HuH-7 (cell line): ENCODE measurements around the gene BTN3A1.

Source experiments
- DNase-seq: peaks from one replicate; pipeline ENCODE4 v3.0.0; 2011; ENCODE audit warnings: low spot score

Gene BTN3A1

DNA sequence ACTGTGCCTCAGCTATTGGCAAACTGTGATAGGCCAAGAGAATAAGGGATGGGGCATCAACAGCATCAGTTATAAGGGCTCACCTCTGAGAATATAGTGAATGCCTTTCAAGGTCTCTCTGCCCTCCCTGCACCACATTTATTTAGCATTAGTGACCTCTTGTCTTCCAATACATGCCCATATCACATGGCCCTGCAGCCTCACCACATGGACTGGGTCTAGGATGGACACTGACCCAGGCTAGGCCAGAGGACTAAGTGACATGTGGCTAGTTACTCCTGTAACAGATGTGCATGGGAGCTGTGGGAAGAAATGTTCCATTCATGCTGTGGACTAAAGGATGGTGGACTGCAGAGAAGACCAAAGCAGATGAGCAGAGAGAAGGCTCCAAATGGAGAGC lies 22.3 kb upstream of the BTN3A1 start:
- DNase-seq = no peak

DNA sequence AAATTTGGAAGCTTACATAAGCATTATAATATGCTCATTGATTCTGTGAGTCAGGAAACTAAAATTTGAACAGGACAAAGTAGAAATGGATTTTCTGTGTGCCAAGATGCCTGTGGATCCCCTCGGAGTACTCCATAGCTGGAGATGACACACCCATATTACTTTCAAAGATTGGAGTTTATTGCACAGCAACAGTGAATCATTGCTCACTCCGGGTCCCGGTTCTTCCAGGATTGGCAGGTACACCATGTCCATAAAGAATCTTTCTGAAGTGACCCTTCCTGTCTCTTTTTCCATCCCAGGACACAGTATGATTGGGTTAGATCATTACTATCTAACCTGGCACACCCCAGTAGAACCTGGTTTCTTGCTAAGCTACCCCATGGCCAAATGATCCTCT lies 21.8 kb upstream of the BTN3A1 start:
- no peak for DNase-seq

DNA sequence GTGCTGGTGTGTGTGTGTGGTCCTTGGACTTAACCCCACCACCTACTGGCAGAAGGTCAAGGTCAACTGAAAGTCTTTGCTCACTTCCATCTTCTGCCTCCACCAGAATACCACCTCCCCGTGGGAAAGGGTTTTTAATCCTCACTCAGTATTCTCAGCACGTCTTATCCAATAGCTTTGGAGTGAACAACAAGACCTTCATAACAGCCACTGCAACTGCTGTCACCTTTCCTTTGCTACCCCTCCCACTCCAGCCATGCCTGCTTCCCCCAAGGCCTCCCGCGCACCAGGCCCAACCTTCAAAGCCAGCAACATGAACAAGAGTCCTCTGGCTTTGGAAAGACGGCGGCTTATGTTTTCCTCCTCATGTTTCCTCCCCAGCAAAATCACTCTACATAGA lies 20.0 kb upstream of the BTN3A1 start:
- DNase-seq = no peak

DNA sequence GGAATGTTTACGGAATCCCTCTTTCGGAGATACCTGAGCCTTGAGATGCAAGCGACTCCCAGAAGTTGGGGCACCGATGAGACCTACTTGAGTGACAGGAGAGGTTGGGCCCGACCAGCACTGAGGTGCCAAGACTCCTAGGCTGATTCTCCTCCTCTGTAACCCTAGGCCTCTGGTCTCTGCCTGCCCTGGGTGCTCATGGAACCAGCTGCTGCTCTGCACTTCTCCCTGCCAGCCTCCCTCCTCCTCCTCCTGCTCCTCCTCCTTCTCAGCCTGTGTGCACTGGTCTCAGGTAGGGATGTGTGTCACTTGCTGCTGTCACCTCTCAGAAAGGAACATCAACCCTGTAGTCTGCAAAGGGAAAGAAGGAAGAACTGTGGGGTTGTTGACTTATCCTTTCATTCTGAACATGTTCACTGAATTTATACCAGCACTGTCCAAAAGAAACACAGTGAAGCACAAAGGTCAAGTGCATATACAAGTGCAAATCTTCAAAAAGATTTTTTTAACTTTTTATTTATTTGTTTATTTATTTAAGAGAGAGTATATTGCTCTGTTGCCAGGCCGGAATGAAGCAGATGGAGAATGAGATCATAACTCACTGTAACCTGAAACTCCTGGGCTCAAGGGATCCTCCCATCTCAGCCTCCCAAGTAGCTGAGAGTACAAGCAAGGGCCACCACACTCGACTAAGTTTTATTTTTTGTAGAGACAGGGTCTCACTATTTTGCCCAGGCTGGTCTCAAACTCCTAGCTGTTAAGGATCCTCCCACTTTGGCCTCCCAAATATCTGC lies 18.3 kb upstream of the BTN3A1 start:
- DNase-seq = no peak

DNA sequence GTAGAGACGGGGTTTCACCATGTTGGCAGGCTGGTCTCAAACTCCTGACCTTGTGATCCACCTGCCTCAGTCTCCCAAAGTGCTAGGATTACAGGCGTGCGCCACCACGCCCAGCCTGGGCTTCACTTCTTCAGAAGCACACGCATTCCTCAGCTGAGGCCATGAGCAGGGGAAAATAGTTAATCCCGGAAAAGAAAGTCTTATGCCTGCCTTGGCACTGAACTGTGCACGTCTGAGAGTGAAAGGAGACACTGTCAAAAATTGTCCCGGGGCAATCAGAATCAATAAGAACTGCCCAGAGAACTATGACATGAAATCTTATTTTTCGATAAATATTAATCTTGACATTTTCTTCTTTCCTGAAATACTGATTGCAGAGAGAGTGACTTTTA lies 16.3 kb upstream of the BTN3A1 start:
- no peak for DNase-seq

DNA sequence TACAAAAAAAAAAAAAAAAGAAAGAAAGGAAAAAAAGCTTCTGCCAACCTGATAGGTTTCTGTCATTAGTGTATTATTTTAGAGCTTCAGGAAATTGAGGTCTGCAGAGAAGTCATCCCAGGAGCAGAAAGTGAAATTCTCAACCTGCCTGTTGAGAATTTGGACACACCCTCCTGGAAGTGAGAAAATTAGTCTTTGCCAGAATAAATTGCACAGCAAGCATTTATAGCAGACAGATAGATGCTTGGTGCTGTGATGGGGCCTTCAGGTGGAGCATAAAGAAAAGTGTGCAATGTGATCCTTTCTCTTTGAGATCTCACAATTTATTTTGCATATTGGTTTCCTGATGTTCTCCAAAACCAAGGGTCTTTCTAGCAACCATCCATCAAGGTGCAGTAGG lies 14.5 kb upstream of the BTN3A1 start:
- no peak for DNase-seq

DNA sequence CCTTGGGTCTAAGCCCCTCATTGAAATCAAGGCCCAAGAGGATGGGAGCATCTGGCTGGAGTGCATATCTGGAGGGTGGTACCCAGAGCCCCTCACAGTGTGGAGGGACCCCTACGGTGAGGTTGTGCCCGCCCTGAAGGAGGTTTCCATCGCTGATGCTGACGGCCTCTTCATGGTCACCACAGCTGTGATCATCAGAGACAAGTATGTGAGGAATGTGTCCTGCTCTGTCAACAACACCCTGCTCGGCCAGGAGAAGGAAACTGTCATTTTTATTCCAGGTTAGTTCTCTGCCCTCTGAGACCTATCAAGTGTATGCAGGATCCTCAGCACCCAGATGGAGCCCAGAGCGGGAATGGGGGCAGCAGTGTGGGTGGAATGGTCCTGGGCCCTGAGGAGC lies 14.1 kb upstream of the BTN3A1 start:
- DNase-seq = no peak

DNA sequence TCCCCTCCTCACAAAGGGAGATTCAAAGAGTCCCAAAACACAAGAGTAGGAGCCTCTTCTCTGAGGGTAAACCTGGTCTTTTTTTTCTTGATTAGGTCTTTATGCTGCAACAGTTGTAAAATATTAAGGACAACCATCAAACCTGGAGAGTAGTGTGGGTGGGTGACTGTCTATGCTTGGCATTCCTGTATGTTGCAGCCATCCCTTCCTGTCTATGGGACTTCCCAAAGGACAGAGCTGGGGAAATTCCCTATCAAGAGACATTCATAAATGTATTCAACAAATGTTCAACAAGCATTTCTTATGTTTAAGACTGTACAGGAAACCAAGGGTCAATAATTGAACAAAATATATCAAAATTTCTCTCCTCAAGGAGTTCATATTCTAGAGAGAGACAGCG lies 13.6 kb upstream of the BTN3A1 start:
- DNase-seq = no peak

DNA sequence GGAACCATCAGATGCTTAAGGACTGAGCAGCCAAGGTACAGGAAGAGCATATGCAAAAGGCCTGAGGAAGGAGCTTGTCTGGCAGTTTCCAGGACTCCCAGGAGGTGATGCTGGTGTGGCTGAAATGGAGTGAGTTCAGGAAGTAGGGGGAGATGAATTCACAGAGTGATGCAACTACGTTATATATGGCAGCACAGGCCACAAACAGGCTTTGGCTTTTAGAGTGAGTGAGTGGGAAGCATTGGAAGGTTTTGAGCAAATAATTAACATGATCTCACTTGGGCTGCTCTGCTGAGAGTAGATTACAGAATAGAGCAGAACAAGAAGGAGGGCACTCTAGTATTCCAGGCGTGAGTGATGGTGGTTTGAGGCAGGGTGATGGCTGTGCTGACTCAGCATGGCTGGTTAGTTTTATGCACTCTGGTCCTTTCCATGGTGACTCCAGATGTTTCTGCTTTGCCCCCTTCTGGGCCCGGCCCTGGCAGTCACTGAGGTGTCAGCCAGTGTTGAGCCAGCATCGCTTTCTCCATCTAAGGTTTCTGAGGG lies 12.7 kb upstream of the BTN3A1 start:
- DNase-seq = no peak

DNA sequence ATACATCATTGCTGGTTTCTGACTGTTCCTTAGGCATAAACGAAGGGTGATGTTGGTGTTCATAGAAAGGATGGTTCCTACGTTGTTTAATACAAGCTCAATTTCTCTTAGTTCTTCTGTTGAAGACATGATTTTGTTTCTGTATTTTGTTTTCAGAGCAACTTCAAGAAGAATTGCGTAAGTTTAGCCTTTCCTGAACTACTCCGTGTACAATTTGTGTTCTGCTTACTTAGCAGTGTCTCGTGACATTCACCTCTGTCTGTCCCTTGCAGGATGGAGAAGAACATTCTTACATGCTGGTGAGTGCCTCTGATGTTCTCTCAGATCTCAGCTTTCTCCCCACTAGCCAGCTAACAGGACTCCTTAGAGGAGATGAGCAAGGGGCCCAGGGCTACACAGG lies 11.5 kb upstream of the BTN3A1 start:
- DNase-seq = no peak

DNA sequence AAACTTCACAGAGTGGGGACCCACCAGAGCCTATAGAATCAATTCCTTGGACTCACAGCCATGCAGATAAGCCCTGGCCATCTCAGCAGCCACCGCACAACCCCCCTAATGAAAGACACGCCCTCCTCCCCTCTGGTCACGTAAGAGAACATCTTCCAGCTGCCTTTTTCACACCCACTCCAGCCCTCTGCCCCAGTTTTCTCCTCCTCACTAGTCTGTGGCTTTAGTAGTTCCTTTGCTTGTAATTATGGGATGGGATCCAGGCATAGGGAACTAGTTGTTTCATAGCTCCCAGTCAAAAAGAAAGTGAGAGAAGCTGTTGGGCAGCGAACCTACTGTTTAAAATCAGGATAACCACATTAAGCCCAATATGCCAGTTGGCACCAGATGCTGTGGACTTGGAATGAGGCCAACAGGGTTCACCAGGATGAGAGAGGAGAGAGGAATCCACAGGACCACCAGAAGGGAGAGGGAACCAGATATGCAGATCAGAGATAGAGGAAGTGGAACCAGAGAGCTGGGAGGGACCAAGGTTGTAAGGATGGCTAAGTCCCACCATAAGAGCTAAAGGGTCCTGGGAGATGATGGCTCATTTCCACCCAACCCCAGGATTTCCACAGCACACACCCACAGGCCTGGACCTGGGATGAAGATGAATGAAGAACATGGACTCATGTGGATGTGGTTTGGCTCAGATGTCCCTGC lies 9.0 kb upstream of the BTN3A1 start:
- DNase-seq = no peak

DNA sequence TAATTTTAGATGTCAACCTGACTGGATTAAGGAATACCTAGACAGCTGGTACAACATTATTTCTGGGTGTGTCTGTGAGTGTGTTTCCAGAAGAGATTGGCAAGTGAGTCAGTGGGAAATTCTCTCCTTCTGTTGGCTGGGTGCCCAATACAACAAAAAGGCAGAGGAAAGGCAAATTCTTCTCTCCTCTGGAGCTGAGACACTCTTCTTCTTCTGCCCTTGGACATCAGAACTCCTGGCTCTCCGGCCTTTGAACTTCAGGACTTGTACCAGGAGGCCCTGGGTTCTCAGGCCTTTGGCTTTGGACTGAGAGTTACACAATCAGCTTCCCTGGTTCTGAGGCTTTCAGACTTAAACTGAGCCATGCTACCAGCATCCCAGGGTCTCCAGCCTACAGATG lies 7.8 kb upstream of the BTN3A1 start:
- no peak for DNase-seq

DNA sequence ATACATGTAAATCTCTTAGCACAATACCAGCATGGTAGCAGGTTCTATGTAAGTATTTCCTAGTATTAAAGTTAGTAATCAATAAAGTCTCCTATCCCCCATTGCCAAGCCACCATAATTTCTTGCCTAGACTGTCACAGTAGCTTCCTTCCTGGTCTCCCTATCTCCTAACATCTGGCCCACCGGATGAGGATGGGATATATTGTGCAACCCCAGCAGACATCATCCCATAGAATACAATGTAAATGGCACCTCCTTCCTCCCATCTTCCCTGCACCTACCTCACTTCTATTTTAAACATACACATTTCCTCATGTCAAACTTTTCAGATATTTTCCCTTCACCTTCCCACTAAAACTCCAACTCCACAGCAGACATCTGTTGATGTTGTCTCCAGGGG lies 3.5 kb upstream of the BTN3A1 start:
- DNase-seq = no peak

DNA sequence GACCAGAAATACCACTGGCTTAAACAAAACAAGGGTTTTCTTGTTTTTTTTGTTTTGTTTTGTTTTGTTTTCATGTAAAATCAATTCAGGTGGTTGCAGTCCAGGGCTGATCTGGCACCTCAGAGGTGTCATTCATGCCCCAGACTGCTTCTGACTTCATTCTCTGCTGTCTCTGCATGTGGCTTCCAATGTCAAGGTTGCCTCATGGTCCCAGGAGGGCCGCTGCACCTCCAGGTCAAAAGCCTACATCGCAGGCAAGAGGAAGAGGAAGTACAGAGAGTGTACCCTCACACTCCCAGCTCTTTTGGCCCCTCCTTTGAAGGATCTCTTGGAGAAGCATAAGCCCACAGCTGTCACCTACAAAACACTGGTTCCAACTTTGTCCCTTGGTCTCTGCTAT lies 1.4 kb upstream of the BTN3A1 start:
- DNase-seq = no peak

DNA sequence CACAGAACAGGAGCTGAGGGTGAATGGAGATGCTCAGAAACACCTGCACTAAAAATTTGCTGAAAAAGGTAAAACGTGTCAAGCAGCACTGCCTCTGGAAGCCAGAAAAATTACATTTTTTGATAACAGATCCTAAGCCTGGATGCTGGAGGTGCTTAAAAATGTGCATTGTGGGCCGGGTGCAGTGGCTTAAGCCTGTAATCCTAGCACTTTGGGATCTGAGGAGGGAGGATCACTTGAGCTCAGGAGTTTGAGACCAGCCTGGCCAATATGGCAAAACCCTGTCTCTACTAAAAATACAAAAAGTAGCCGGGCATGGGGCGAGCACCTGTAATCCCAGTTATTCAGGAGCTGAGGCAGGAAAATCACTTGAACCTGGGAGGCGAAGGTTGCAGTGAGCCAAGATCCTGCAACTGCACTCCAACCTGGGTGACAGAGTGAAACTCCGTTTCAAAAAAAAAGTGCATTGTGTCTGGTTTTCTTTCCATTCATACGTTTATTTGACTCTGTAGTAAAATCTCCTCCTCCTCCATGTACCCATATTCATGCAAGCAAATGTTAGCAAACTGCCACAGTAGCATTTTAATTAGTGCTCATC lies 587 bp upstream of the BTN3A1 start:
- DNase-seq = no peak

DNA sequence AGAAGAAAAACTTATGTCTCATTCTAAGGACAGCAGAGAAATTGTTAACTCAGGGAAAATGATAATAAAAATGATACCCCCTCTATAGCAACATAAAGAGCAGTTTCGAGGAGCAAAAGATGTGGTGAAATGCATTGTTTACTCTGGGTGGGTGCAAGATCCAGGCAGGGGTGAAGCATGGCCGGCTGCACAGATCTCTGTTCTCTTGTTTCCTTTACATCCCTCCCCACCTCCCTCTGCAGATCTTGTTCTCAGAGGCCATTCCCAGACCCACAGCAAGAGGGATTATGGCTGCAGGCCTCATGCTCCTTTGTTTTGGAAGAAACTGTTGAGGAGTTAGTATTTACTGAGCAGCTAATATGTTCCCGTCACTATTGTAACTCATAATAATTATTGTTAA lies 1.8 kb downstream of the BTN3A1 start:
- DNase-seq = no peak

DNA sequence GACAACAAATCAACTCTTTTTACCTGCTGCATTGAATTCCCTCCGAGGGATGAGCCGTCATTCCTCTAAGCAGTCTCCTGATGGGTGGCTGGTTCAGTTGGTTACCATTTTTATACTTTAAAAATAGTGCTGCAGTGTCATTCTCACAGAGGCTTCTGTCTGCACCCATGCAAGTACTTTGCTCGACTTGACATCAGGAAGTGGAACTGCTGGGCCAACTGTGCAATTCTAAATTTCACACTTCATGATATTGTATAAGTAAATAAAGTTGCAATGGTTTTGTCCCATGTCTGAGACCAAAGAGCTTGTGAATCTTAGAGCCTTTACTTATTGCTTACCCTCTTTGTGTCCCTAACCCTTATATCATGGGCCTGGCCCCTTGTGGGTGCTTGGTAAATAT lies 2.5 kb downstream of the BTN3A1 start:
- no peak for DNase-seq

DNA sequence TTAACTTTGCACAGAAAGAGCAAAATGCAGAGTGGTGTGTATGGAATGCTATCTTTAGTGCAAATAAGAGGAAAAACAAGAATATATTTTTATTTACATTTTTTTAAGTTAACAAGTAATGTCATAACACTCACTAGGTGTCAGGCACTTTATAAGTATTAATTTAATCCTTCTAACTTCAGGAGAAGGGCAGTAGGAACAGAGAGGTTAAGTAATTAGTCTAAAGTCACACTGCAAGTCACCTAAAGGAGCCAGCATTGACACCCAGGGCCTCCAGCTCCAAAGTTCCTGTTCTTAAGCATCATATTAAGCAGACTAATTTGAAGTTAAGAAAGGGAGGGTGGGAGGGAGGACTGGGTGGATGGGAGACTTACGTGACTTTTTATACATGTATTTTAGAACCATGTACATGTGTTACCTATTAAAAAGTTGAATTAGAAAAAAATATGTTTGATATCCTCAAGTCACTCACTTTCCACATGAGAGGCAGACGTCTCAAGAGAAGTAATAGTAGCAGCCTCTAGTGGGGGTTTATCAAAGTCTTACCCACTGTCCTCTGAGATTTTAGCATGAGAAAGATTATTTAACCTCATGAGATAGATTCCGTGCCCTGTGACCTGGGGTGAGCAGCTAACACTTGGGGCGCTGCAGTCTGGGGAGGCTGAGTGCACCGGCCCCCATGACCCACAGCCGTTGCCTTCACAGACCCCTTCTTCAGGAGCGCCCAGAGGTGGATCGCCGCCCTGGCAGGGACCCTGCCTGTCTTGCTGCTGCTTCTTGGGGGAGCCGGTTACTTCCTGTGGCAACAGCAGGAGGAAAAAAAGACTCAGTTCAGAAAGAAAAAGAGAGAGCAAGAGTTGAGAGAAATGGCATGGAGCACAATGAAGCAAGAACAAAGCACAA lies 7.0 kb downstream of the BTN3A1 start:
- no peak for DNase-seq

DNA sequence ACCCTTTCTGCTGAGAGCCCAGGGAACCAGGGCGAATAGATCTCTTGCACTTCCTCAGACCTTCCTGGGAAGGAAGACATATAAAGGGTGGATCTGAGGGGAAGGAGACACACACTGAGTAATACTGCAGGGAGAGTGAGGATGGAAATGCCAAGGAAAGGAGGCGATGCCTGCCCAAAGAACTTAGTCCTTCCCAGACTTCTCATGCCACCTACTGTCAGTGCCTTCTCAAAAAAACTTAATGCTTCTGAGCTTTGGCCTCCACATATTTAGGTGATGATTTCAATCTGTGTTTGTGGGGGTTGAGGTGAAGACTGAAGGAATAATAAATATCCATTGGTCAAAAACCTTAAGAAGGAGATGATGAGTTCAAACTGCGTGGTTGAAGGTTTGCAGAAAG lies 9.7 kb downstream of the BTN3A1 start:
- DNase-seq = no peak

DNA sequence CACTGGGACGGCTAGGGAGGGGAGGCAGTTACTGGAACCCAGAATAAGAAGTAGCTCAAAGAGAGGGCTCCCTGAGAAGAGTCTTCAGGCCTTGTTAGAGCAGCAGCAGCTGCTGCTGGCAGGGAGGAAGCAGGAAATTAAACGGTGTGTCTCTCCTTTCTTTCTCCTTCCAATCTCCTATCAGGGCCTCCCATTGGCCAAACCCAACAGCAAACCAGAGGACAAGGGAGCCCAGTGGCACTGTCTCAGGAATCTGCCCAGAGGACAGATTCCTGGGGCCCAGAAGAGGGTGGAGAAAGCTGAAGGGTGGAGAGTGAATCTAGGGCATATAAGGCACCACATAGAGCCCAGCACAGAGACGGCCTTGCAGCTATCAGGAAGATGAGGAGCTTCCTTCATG lies 10.2 kb downstream of the BTN3A1 start:
- no peak for DNase-seq

DNA sequence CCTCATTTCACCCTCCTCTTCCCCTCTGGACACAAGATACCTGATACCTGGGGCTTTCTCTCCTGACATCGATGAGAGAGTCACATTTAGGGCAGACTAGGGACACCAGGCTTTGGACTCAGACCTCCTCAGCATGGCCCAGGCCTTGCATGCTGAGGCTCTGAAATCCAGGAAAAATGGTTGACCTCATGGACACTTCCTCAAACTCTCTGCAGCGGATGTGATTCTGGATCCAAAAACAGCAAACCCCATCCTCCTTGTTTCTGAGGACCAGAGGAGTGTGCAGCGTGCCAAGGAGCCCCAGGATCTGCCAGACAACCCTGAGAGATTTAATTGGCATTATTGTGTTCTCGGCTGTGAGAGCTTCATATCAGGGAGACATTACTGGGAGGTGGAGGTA lies 10.9 kb downstream of the BTN3A1 start:
- no peak for DNase-seq

DNA sequence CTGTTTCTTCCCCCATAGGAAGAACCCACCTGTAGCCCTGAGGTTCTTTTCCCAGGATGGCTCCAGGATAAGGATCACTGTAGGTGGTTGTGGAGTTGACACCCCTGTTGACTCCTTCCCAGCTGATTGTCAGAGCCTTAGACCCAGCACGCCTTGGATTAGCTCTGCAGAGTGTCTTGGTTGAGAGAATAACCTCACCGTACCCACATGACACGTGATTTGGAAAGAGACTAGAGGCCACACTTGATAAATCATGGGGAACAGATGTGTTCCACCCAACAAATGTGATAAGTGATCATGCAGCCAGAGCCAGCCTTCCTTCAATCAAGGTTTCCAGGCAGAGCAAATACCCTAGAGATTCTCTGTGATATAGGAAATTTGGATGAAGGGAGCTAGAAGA lies 12.2 kb downstream of the BTN3A1 start:
- no peak for DNase-seq
